Right renal cortex interstitium (tissue), 3 donors: ENCODE measurements around the gene EXOC6. TPM values are rescaled to one million over a fixed set of nuclear protein-coding genes. Genes with fewer than 3 reads are reported as not detected.

ENCODE experiments used
- DNase-seq, 3 donors: peaks; one replicate each; pipeline ENCODE4 v3.0.0-alpha.2; 2013; ENCODE audit warnings: low read depth in 3 of 3, low spot score in 2 of 3
- polyA plus RNA-seq, 3 donors: library from polyadenylated mRNA; unstranded; fragments of 120-200 nt; gene quantifications; one replicate each; pipeline ENCODE4 v1.2.1, GENCODE V29; 2013; ENCODE audit not compliant: insufficient read length in 3 of 3

EXOC6 gene
- polyA plus RNA-seq, 3 donors: 18.2 to 21.4 (median 20.7) TPM

GRCh38 chr10:93061594-93062513, 213.5 kb downstream of the EXOC6 start:
- no peak for DNase-seq

DNA sequence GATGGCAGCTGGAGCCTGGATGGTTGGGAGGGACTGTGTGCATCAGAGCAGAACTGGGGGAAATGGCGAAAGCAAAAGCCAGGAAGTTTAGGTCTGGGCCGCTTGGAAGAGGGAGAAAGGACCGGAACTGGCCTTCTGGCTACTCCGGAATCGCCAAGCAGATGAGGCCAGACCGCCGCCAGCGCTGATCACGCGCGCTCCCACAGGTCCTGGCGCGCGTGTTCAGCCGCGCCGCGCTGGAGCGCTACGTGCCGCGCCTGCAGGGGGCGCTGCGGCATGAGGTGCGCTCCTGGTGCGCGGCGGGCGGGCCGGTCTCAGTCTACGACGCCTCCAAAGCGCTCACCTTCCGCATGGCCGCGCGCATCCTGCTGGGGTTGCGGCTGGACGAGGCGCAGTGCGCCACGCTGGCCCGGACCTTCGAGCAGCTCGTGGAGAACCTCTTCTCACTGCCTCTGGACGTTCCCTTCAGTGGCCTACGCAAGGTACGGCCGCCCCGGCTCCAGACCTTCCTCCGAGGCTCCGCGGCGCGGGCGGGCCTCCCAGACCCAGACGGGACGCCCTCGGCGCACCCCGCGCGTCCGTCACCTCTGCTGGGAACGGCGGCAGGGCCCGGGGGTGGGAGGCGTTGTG, 214.3 kb downstream of the EXOC6 start:
- DNase-seq: no peak

DNA sequence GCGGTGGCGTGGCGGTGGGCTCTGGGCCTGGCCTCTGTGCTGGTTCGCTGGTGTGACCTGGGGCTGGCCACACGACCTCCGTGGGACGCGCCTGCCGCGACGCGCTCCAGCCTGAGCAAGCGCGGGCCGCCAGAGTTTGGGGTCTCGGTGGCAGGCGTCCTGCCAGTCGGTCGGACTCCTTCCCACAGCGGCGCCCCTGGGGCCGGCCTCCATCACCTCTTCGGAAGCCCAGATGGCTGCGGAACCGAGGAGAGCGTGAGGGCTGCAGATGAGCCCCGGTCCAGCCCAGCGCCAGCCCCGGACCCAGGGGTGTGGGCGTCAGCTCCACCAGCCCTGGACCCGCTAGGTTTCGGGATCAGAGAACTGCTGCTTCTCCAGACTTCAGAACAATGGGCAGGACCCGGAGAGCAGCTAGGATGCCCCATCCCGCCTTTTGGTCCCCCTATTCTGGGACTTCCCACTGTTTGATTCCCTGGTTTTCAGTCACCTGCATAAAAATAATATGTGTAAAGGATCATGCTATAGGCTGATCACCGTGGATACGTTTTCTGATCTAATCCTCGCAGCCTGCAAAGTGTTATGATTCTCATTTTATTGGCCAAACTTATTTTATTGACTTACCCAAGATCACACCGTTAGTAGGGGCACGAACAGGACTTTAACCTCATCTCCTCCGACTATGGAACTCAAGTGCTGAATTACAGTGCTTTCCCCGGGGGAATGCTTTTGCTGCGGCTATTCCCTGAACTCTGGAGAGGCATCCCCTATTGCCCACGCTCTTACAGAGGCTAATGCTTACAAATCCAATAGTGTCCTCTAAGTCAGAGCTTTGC, 215.0 kb downstream of the EXOC6 start:
- no peak for DNase-seq

DNA sequence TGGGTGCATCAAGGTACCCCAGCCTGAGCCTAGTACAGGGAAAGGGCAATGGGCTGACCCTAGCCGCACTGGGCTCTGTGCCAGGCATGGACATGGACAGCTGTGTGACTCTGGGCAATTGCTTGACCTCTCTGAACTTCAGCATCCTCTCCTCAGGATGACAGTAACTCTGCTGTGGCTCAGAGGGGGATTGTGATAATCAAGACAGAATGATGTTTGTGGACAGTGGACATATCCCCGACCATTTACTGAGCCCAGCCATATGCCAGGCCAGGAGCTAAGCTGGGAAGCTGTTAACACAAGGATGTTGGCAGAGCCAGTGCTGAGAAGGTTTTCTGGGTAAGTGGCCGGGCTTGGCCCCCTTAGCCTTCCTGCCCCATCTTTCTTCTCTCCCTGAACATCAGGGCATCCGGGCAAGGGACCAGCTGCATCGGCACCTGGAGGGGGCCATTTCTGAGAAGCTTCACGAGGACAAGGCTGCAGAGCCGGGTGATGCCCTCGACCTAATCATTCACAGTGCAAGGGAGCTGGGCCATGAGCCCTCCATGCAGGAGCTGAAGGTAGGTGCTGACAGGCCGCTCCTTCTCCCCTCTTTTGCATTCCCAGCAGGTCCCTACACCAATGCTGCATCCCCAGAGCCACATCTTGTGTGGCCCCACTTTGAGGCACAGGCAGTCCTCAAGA, 215.8 kb downstream of the EXOC6 start:
- DNase-seq: no peak

DNA sequence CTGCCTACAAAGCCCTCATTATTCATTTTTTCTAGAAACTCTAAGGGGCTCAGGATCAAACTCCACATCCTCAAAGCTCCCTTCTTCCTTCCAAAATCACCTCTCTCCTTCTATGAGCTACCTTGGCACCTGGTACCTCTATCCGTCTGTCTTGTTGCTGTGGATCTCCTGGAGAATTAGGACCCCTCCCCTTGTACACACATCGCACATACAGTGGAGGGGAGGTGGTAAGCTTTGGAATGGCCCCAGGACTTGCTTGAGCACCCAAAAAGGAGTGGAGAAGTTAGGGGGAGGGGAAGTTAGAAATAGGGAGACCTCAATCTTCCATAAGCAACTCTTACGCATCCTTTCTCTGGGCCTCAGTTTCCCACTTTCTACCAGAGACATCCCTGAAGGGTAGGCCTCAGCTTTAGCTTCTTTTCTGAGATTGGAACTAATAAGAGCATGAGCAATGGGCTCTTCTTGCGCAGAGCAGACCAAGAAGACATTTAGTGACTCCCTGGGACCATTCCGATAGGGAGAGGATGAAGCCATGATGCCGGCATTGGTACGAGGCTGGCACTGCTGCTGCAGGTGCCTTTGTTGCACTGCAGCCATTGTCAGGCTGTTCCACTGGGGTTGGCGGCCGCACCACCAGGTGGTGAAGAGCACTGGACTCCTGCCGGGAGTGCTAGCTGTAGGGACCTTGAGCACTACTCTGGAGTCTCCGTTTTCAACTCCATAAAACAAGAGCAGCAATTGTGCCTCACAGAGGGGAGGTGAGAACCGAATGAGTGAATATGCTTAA, 216.7 kb downstream of the EXOC6 start:
- no peak for DNase-seq

- DNase-seq: no peak
Measured at GRCh38 chr10:93065675-93066543, 217.6 kb downstream of the EXOC6 start.

- DNase-seq: no peak
Measured at GRCh38 chr10:93066544-93066913, 218.2 kb downstream of the EXOC6 start.

DNA sequence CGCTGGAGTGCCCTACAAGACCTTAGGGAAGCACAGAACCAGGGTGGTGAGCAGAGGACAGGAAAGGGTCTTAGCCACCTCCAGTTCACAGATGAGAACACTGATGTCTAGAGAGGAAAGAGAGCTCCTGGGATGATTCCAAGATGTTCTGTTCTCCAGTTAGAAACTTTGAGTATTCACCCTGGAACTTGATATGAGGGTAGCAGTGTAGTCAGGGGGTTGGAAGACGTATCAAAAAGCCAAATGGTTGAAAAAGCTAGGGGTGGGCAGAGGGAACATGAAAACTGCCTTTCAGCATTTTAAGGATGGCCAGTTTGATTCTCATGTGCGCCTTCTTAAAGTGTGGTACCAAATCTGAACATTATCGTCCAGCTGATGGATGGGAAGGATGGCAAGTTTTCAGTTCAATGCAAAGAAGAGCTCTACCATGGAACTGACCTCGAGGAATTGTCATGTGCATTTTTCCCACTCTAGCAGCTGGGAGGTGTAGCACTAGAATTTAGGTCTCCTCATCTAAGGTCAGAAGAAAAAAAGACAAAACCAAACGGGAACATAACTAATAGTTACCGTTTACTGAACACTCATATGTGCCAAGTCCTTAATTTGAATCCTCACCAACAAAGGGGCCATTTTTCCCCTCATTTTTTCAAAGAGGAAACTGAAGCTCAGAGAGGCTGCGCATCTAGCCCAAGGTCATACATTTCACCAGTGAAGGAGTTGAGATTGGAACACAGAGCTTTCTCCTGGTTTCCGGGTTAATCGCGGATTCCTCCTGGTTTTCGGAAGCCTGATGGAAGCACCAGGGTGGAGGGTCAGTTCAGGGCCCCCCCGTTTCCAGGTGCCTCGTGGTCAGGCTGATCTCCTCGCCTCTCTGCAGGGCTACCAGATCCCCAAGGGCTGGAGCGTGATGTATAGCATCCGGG, 219.4 kb downstream of the EXOC6 start:
- no peak for DNase-seq

DNA sequence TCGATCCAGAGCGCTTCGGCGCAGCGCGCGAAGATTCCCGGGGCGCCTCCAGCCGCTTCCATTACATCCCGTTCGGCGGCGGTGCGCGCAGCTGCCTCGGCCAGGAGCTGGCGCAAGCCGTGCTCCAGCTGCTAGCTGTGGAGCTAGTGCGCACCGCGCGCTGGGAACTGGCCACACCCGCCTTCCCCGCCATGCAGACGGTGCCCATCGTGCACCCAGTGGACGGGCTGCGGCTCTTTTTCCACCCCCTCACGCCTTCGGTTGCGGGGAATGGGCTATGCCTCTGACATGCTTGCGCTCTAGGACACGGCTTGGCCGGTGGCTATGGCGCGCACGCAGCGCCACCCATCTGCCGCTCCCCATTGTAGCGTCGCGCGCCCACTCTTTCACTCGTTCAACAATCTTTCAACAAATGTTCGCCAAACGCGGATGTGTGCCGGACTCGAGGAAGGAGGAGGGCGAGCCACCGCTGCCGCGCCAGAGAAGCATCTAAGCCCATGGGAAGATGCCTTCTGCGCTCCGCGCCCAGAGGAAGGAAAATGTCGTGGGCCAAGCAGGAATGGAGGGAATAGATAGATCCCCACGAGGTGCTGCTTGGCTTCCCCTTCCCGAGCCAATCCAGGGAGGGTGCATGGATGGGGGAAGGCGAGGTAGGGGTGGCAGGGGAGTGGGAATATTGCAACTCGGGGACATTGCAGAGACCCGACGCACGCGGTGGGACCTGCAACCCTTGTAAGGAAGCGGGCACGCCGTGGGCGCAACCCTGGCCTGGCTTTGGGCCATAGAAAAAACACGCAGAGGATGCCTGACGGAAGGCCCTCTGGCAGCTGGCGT, 220.3 kb downstream of the EXOC6 start:
- DNase-seq: no peak

- no peak for DNase-seq
Measured at GRCh38 chr10:93069245-93069561, 220.9 kb downstream of the EXOC6 start.

- DNase-seq: no peak
Measured at GRCh38 chr10:93070378-93071176, 222.3 kb downstream of the EXOC6 start.

DNA sequence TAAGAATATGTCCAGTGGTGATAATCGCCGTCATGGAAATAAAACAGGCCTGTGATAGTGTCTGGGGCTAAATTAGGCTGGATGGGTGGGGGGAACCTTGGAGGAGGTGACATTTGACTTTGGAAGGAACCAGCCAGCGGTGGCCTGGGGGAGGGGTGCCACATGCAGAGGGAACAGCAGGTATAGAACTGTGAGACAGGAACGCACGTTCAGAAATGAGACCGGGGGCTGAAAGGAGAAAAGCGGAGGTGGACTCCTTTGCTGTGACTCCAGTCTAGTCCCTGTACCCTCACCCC, 222.8 kb downstream of the EXOC6 start:
- DNase-seq: no peak

- no peak for DNase-seq
Measured at GRCh38 chr10:93071674-93072224, 223.4 kb downstream of the EXOC6 start.

- DNase-seq: no peak
Measured at GRCh38 chr10:93072225-93072712, 223.9 kb downstream of the EXOC6 start.

DNA sequence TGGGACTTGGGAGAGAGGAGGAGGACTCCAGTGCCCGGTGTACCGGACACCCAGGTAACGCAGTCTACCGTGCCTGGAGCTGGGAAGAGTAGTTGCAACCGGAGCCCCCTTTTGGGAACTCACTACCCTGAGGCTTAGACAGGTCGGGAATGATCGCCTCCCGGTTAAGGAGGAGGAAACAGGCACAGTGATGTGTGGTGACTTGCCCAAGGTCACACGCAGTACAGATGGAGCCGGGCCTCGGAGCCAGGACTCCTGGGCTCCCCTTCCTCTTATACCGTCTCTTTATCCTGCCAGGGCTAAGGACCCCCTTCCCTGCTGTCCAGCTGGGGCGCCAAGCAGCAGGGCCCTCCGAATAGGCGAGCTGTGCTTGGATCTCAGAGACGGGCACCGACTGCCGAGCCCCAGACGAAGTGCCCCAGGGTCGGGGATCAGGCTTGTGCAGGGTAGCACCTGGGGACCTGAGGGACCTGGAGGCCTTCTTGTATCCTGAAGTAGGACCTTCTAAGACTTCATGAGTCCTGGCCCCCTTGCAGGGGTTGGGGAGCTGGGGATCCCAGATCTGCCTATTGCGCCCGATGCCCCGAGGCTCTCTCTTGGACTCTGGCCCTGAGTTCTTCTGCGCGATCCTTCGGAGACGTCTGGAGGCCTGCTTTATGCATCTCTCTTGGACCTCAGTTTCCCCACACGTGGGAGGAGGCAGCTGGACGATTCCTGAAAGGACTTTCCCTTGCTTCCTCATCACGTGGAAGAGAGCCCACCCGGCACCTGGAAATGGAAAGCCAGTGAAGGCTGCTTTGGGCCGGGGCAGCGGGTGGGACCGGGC, 224.6 kb downstream of the EXOC6 start:
- DNase-seq: no peak
